Measurements from ENCODE around the gene SND1.

DNA sequence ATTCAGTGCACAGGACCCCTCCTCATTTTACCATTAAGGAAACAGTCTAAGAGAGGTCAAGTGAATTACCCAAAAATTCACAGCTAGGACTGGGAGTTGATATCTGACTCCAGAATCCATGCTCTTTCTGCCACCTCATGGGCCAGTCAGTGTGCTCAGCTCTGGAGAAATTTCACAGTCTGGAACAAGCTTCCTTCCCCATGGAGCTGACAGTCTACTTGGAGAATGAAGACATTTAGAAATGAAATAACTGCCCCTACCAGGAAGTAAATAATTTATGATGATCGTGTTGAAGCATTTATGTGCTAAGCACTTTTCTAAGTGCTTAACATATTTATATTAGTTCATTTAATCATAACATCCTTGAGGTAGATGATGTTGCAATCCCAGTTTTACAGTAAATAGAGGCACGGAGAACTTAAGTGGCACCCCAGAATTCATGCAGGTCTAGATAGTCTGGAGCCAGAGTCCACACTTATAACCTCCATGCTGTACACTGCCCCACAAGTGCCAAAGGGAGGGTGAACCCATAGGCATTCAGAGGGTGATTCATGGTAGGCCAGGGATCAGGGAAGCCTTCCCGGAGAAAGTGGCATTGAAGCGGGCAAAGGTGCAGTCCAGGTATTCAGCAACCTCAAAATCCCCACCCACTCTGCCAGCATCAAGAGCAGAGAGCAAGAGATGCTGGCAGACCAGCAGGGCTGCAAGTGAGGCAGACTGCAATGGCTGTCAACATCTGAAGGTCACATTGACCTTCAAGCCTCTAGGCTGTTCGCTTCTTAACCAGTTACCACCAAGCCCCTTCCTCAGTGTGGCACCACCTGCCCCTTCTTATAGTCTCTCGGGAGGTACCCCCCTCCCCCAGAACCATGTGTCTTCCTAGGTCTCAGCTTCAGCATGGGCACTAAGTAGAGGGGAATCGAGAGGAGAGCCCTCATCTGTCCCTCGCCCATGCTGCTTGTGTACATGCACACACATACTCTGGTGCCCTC lies 417.7 kb downstream of the SND1 start:
- no peak for TF ChIP-seq CTCF (IDR thresholded peaks at IDR 0.05)
- no peak for TF ChIP-seq POLR2A (IDR thresholded peaks at IDR 0.05)

Measured in right lobe of liver (tissue), 4 donors.